ENCODE data around the gene TMED1. TPM values are rescaled to one million over a fixed set of nuclear protein-coding genes. Genes with fewer than 3 reads are reported as not detected.

The TMED1 gene
- total and polyA plus RNA-seq, 2 of the 4 experiments (the other 2 are of a cell fraction): 37.6 to 41.4 TPM

DNA sequence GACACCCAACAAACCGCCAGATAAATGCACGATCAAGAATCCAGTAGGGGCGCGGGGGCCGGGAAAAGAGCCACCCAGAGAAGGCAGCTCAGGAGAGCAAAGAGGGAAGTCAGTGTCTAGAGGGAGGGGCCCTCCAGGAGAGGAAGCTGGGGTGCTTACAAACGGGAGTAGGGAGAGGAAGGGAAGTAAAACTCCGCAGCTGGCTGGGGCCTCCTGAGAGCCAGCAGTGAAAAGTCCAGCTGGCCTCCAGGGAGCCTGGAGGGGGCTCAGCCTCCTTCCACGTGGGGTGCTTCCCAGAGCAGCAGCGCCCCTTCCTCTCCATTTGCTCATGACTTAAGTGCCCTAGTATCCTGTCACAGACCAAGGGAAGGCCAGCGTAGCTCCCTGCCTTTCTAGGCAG, 51.8 kb downstream of the TMED1 start:
- H3K14ac ChIP-seq (replicated peaks; ENCODE audit: low read depth, low read length): no peak overlapping the region
- CTCF ChIA-PET: interaction anchor here (0.6 kb wide), 1 partner anchor 103 kb away, joined by 5 read pairs; no protein-coding TSS in a partner anchor

More for the DNA sequence above, 51.8 kb downstream of the TMED1 start:
- 100% methylated on average over 1 of the region's 10 CpGs; no CpG with 5 or more reads in 1 of the 2 experiments for WGBS, 2 experiments (ENCODE audit: extremely low coverage in 2 of 2, insufficient read length in 1 of 2)
- H3K36me3 ChIP-seq (ENCODE audit: control insufficient read depth, insufficient read depth, low read length): peaks cover 66% of the 10 kb centered on the region
- no peak overlapping the region for H4K5ac ChIP-seq (ENCODE audit: low read depth, low read length)
- TF ChIP-seq MAZ (IDR thresholded peaks at IDR 0.05; ENCODE audit: borderline replicate concordance, low read depth, low read length): no peak
- no peaks in the 10 kb centered on the region for H3K4me1 ChIP-seq (ENCODE audit: control insufficient read depth, insufficient read depth, low read length)
- no peak overlapping the region for H4K91ac ChIP-seq (ENCODE audit: insufficient read depth, low read depth, low read length)
- DNase-seq (no peak), ATAC-seq (ENCODE audit: low read depth) (no peak)
- H3K4ac ChIP-seq (ENCODE audit: low read depth, low read length): no peak overlapping the region
- H2BK15ac ChIP-seq (ENCODE audit: low read depth, low read length): no peak overlapping the region
- no peak overlapping the region for H2AK9ac ChIP-seq (replicated peaks; ENCODE audit: low read depth, low read length, poor library complexity)
- H3K18ac ChIP-seq (ENCODE audit: low read depth, low read length): no peak overlapping the region
- no peak overlapping the region for H2AFZ ChIP-seq (replicated peaks; ENCODE audit: low read length, poor library complexity)
- no peak overlapping the region for H3K27ac ChIP-seq (ENCODE audit: insufficient read depth, low read length)
- H4K8ac ChIP-seq (ENCODE audit: low read depth in 2 of 2, low read length in 2 of 2): no peak overlapping the region
- no peak overlapping the region for H3K4me2 ChIP-seq (ENCODE audit: low read depth, low read length)
- H3K4me3 ChIP-seq (ENCODE audit: insufficient read depth, low read depth, low read length): no peak overlapping the region
- H2AK5ac ChIP-seq (ENCODE audit: low read depth, low read length): no peak overlapping the region
- no peak overlapping the region for H3K56ac ChIP-seq (ENCODE audit: extremely low read depth, insufficient read depth, low read length)
- H4K20me1 ChIP-seq (ENCODE audit: insufficient read depth, low read length): no peaks in the 10 kb centered on the region
- in situ Hi-C loops (cut with MboI; ENCODE audit: low sequenced_read_pairs): no loop called here
- no peak overlapping the region for H2BK5ac ChIP-seq (ENCODE audit: low read depth, low read length, poor library complexity, severe bottlenecking)
- H2BK120ac ChIP-seq (ENCODE audit: low read depth, low read length): no peak overlapping the region
- H3K9ac ChIP-seq (ENCODE audit: low read depth, low read length): no peak overlapping the region
- no peak overlapping the region for H3K23ac ChIP-seq (ENCODE audit: low read depth, low read length)
- no peak overlapping the region for H2BK20ac ChIP-seq (ENCODE audit: low read depth, low read length)
- H3K27me3 ChIP-seq (ENCODE audit: control insufficient read depth, insufficient read depth, low read length): no peaks in the 10 kb centered on the region
- dilution Hi-C loops (cut with HindIII; ENCODE audit: low sequenced_read_pairs, unreplicated experiment): no loop called here
- intact Hi-C loops (cut with micrococcal nuclease): no loop called here
- no peaks in the 10 kb centered on the region for H3K9me1 ChIP-seq (ENCODE audit: insufficient read depth, low read length)
- POLR2A ChIA-PET (ENCODE audit: unreplicated experiment): no interaction called here
- no TSS peak for BruUV-seq (replicated peaks)
- no peaks in the 10 kb centered on the region for H3K9me3 ChIP-seq (ENCODE audit: control insufficient read depth, insufficient read depth, low read length)
- H3K79me1 ChIP-seq (ENCODE audit: low read depth in 1 of 2, low read length in 2 of 2): peaks cover 8 to 19% of the 10 kb centered on the region in 2 experiments; a peak in 3 of 4 replicates
